ENCODE data around the gene GAS7. TPM values are rescaled to one million over a fixed set of nuclear protein-coding genes. Genes with fewer than 3 reads are reported as not detected.
A peak's percentile ranks its signal among the peaks of the same experiment; 100 is the strongest.

GAS7 gene
- total RNA-seq, 1 donor from 2014 or later: 72.7 TPM

DNA sequence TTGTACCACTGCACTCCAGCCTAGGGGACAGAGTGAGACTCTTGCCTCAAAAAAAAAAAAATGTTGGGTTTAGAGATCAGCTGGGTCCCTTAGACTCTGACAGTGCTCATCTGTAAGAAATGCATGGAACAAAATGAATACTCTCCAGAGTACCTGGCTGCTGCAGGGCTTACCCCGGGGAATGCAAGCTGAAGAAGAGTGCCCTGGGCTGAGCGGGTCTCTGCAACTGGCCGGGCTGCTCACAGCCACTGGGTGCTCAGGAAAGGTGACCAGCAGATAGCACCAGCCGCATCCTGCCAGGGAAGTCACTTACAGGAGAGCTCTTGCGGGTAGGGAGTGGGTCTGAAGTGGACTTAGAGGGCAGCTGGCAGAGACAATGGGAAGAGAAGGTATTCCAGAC lies 82.1 kb downstream of the GAS7 start:
- H3K9me3 Mint-ChIP-seq: no peaks in the 10 kb centered on the region
- TF ChIP-seq, protein P1, sequence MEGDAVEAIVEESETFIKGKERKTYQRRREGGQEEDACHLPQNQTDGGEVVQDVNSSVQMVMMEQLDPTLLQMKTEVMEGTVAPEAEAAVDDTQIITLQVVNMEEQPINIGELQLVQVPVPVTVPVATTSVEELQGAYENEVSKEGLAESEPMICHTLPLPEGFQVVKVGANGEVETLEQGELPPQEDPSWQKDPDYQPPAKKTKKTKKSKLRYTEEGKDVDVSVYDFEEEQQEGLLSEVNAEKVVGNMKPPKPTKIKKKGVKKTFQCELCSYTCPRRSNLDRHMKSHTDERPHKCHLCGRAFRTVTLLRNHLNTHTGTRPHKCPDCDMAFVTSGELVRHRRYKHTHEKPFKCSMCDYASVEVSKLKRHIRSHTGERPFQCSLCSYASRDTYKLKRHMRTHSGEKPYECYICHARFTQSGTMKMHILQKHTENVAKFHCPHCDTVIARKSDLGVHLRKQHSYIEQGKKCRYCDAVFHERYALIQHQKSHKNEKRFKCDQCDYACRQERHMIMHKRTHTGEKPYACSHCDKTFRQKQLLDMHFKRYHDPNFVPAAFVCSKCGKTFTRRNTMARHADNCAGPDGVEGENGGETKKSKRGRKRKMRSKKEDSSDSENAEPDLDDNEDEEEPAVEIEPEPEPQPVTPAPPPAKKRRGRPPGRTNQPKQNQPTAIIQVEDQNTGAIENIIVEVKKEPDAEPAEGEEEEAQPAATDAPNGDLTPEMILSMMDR (conservative IDR thresholded peaks at IDR 0.05): no peak
- no peaks in the 10 kb centered on the region for H3K36me3 Mint-ChIP-seq (ENCODE audit: low read depth)
- H3K27me3 Mint-ChIP-seq (ENCODE audit: low read depth): peaks cover 3% of the 10 kb centered on the region
- DNase-seq (ENCODE audit: low read depth, low spot score): no peak
- H3K27ac Mint-ChIP-seq (ENCODE audit: unreplicated experiment): no peak overlapping the region
- H3K4me1 Mint-ChIP-seq: peaks cover 37% of the 10 kb centered on the region
- H3K4me3 Mint-ChIP-seq: no peak overlapping the region

GRCh38 chr17:10115536-10115932 lies 82.9 kb downstream of the GAS7 start:
- TF ChIP-seq, protein P1 (conservative IDR thresholded peaks at IDR 0.05): no peak
- Mint-ChIP-seq H3K36me3 (ENCODE audit: low read depth) (no peaks in the 10 kb centered on the region), H3K4me1 (peaks cover 37% of the 10 kb centered on the region), H3K27me3 (ENCODE audit: low read depth) (peaks cover 3% of the 10 kb centered on the region), H3K27ac (ENCODE audit: unreplicated experiment) (no peak overlapping the region), H3K9me3 (no peaks in the 10 kb centered on the region), H3K4me3 (no peak overlapping the region)
- DNase-seq (ENCODE audit: low read depth, low spot score): no peak

- H3K4me1 Mint-ChIP-seq: peaks cover 37% of the 10 kb centered on the region
Observed at GRCh38 chr17:10114931-10115535, 83.4 kb downstream of the GAS7 start.

GRCh38 chr17:10112962-10113361 lies 85.4 kb downstream of the GAS7 start:
- TF ChIP-seq, protein P1 (conservative IDR thresholded peaks at IDR 0.05): no peak
- H3K4me1 Mint-ChIP-seq: peaks cover 33% of the 10 kb centered on the region
- peaks cover 3% of the 10 kb centered on the region for H3K27me3 Mint-ChIP-seq (ENCODE audit: low read depth)
- H3K27ac Mint-ChIP-seq (ENCODE audit: unreplicated experiment): no peak overlapping the region
- no peak for DNase-seq (ENCODE audit: low read depth, low spot score)
- H3K36me3 Mint-ChIP-seq (ENCODE audit: low read depth): no peaks in the 10 kb centered on the region
- H3K9me3 Mint-ChIP-seq: no peaks in the 10 kb centered on the region
- no peak overlapping the region for H3K4me3 Mint-ChIP-seq

More at GRCh38 chr17:10114931-10115535, 83.4 kb downstream of the GAS7 start:
- no peaks in the 10 kb centered on the region for H3K9me3 Mint-ChIP-seq
- H3K27ac Mint-ChIP-seq (ENCODE audit: unreplicated experiment): peak overlapping the region; percentile 11
- peaks cover 3% of the 10 kb centered on the region for H3K27me3 Mint-ChIP-seq (ENCODE audit: low read depth)
- no peaks in the 10 kb centered on the region for H3K36me3 Mint-ChIP-seq (ENCODE audit: low read depth)
- H3K4me3 Mint-ChIP-seq: no peak overlapping the region
- TF ChIP-seq, protein P1 (conservative IDR thresholded peaks at IDR 0.05): no peak
- no peak for DNase-seq (ENCODE audit: low read depth, low spot score)

GRCh38 chr17:10111907-10112452 lies 86.4 kb downstream of the GAS7 start:
- no peak for DNase-seq (ENCODE audit: low read depth, low spot score)
- Mint-ChIP-seq H3K4me1 (peaks cover 26% of the 10 kb centered on the region), H3K27ac (ENCODE audit: unreplicated experiment) (no peak overlapping the region), H3K27me3 (ENCODE audit: low read depth) (peaks cover 3% of the 10 kb centered on the region), H3K36me3 (ENCODE audit: low read depth) (no peaks in the 10 kb centered on the region), H3K9me3 (no peaks in the 10 kb centered on the region), H3K4me3 (no peak overlapping the region)
- TF ChIP-seq, protein P1 (conservative IDR thresholded peaks at IDR 0.05): no peak

All from neural crest cell (in vitro differentiated cells).